HG03442 (cell line): ENCODE results near the gene NOD2.

Experiments used
- ATAC-seq: cut with Tn5 transposase; IDR thresholded peaks from one replicate; pipeline ENCODE4 v1.9.1; 2021; ENCODE audit warnings: mild to moderate bottlenecking, moderate library complexity; ENCODE audit not compliant: unreplicated experiment

The NOD2 gene

DNA sequence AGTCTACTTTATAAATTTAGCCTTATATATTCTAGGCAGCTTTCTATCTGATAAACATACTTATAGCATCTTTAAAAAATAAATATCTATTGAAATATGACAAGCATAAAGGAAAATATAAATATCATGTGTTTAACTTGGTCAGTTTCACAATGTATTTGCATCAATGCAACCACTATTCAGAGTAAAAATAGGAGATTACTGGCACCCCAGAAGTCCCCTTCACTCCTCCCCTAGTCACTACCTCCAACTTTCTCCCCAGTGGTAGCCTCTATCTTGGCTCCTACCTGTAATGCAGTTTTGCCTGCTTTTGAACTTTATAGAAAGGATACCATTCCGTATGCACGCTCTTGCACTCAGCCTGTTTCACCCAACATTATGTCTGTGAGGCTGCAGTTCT, 3.2 kb upstream of the NOD2 start:
- ATAC-seq, result peak; percentile 46

- ATAC-seq, result no peak
Measured at GRCh38 chr16:50692644-50692998, 785 bp upstream of the NOD2 start.

- ATAC-seq, result no peak
Measured at GRCh38 chr16:50694206-50694605, 800 bp downstream of the NOD2 start.

DNA sequence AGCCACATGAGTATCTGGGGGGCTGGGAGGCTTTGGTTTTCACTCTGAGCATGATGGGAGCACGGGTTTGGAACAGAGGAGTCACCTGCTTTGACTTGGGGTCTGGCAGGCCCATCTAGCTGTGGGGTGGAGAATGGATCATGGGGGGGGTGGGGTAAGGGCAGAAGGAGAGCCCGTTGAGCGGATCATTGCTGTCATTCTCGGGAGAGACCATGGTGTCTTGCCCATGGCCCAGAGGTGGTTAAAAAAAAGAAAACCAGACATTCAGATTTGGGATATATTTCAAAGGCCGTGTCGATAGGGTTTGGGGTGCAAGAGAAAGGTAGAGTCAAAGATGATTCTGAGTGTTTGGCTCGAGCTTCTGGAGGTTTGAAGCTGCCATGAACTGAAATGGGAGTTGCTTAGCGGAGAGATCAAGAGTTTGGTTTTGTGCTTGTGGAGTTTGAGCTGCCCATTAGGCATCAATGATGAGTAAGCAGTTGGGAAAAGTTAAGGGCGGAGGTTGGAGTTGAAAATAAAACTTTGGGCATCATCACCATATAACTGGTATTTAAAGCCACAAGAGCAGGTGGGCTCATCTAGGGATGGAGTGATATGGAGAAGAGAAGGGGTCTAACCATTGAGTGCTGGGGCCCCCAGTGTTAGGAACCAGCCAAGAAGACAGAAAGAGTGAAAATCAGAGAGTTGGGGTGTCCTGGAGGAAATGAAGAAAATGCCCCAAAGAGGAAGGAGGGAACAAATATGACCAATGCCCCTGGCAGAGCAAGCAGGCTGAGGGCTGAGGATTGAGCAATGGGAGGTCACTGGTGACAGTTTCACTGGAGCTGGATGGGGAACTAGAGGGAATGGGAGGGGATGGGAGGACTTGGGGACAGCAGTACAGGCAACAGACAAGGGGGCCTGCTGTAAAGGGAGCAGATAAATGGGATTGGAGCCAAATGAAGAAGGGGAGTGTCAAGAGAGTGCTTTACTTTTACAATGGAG, 1.9 kb downstream of the NOD2 start:
- ATAC-seq, result no peak

DNA sequence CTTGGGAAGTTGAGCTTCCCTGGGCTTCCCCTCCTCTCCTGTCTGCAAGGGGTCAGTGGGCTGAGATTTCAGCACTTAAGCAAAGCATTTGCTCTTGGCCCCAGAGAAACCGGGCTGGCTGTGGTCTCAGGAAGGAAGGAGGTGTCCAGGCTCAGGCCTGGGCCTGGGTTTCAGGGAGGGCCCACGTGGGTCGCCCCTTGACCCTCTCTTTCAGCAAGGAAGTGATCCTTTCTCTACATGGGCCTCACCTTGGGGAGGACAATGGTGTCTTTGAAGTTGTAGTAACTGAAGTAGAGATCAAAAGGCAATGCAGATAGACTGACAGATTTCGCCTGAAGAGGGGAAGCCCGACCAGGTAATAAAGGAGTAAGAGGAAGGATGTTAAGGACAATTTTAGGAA, 2.7 kb downstream of the NOD2 start:
- no peak for ATAC-seq

GRCh38 chr16:50696575-50697420, 3.4 kb downstream of the NOD2 start:
- peak; percentile 51 for ATAC-seq

DNA sequence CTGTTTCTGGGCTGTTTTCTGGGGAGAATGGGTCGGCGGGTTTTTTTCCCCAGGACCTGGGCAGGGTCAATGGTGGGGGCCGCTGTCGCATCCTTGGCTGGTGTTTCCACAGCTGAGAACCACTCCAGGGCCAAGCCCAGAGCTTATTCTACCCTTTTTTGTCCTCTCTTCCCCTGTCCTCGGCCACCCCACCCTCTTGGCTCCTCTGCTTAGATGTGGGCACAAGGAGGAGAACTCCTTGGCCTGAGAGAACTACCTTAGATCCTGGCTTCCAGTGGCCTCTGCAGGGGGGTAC, 4.0 kb downstream of the NOD2 start:
- no peak for ATAC-seq

DNA sequence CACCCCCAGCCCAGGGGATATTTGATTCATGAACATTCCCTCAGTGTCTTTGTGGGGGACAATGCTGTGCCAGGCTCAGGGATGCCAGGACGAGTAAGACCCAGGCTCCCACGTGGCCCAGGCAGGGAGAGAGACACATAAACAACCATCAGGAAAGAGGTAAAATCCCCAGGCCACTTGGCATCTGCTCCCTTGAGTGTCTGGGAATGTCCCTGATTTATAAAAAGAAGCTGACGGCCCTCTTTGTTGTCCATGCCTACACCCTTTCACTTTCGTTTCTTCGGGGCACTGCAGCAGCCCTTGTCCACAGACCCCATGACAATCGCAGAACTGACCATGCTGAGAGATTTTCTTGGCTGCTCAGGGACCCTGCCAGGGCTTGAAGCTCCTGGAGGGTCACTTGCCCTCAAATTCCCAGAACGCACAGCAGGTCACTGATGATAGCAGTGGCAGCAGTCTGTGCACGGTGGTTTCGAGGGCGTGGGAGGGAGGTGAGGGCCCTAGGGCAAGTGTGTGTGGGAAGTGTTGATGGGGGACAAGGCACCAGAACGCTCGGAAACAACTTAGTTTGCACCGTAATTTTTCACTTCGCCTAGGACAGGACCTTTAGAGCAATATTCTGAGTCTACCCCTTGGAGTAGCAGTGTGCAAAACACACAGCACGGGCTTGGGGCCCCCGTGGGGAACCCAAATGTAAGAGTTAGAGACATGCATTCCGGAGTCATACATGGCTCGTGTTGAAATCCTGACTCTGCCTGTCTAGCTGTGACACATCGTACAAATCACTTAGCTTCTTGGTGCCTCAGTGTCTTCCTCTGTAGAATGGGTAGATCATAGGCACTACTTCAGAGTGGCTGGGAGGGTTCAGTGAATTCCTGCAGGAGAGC, 4.7 kb downstream of the NOD2 start:
- peak; percentile 44 for ATAC-seq

- no peak for ATAC-seq
Measured at GRCh38 chr16:50699326-50700159, 6.1 kb downstream of the NOD2 start.

GRCh38 chr16:50702725-50703124, 9.3 kb downstream of the NOD2 start:
- ATAC-seq, result no peak

- no peak for ATAC-seq
Measured at GRCh38 chr16:50704245-50704644, 10.8 kb downstream of the NOD2 start.

- ATAC-seq, result no peak
Measured at GRCh38 chr16:50705436-50706110, 12.2 kb downstream of the NOD2 start.

DNA sequence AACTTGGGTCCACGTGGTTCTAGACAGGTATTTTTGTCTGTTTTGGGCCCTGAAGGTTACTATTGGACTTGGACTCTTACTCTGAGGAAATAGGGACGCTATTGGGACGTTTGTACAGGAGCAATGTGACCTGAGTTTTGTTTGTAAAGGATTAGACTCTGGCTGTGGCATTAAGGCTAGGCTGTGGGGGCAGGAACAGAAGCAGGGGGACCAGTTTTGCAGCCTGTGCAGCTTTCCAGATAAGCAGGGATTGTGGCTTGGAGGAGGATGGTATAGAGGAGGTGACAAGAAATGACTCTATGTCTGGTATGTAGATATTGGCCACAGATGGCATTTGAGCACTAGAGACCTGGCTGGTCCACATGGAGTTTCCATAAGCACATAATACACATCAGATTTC, 12.8 kb downstream of the NOD2 start:
- ATAC-seq, result no peak

GRCh38 chr16:50708373-50709060, 15.1 kb downstream of the NOD2 start:
- no peak for ATAC-seq

DNA sequence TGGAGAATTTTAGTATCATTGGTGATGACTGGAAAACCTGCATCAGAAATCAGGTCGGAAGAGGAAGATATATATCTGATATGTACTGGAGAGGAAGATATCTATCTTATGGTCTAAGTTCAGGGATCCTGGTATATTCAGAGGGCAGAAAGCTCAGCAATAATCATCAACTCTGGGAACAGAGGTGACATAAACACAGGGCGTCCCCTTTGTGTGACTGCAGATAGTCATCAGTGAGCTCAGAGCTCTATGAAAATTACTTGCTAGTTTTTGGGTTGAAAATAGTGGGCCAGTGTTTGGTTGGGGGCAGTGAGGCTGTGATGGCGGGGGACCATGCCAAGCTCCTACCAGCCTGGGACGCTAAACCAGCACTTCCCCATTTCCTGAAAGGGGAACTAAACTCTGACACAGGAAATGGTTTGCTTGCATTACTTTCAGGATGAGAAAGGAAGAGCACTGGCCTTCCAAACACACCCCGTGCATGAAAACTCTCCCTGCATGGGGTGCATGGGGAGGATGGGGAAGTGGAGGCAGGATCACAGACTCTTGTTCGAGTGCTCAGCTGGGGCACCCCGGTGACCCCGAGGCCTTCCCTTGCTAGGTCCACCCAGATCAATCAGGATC, 15.8 kb downstream of the NOD2 start:
- no peak for ATAC-seq

DNA sequence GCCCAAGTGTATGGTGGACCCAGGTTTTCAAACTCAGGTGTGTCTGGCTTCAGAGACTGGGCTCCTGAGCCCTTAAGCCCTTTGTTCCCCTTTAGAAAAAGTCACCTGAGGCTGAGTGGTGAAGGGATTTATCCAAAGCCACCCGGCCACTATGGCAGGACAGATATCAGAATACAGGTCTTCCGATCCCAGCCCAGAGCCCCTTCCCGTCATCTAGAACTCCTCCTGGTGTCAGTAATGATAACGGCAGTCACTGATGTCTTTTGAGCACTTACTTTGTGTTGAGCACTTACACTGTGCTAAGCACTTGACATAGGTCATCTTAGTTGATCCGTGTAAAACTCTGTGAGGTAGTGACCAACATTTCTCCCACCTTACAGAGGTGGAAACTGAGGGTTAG, 16.6 kb downstream of the NOD2 start:
- ATAC-seq, result no peak

DNA sequence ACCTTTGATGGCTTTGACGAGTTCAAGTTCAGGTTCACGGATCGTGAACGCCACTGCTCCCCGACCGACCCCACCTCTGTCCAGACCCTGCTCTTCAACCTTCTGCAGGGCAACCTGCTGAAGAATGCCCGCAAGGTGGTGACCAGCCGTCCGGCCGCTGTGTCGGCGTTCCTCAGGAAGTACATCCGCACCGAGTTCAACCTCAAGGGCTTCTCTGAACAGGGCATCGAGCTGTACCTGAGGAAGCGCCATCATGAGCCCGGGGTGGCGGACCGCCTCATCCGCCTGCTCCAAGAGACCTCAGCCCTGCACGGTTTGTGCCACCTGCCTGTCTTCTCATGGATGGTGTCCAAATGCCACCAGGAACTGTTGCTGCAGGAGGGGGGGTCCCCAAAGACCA, 17.6 kb downstream of the NOD2 start:
- ATAC-seq, result no peak

DNA sequence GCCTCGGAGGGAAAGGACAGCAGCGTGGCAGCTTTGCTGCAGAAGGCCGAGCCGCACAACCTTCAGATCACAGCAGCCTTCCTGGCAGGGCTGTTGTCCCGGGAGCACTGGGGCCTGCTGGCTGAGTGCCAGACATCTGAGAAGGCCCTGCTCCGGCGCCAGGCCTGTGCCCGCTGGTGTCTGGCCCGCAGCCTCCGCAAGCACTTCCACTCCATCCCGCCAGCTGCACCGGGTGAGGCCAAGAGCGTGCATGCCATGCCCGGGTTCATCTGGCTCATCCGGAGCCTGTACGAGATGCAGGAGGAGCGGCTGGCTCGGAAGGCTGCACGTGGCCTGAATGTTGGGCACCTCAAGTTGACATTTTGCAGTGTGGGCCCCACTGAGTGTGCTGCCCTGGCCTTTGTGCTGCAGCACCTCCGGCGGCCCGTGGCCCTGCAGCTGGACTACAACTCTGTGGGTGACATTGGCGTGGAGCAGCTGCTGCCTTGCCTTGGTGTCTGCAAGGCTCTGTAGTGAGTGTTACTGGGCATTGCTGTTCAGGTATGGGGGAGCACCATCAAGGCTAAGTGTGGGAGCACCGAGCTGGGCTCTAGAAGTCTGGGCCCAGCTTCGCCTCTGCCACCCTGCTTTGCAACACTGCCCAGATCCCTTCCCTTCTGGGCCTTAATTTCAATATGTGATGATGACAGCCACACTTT, 18.6 kb downstream of the NOD2 start:
- ATAC-seq, result no peak
